Measurements from ENCODE around the gene DIS3. TPM values are rescaled to one million over a fixed set of nuclear protein-coding genes. Genes with fewer than 3 reads are reported as not detected.
A peak's percentile ranks its signal among the peaks of the same experiment; 100 is the strongest.

The DIS3 gene
- total RNA-seq, 1 donor from 2014 or later, result 42.1 TPM

- no peak overlapping the region for H2AFZ ChIP-seq (ENCODE audit: low read depth, low read length)
- H3K9me3 Mint-ChIP-seq (ENCODE audit: unreplicated experiment), result no peaks in the 10 kb centered on the region
- peaks cover 26% of the 10 kb centered on the region for H3K79me2 ChIP-seq (ENCODE audit: insufficient read depth, low read length)
- no peaks in the 10 kb centered on the region for H3K9me3 ChIP-seq (ENCODE audit: insufficient read depth, low read depth, low read length)
- no peaks in the 10 kb centered on the region for H3K27me3 ChIP-seq (ENCODE audit: insufficient read depth, low read length)
- H3K27ac ChIP-seq (ENCODE audit: low read depth, low read length), result no peak overlapping the region
- no peak overlapping the region for H3K27ac Mint-ChIP-seq (ENCODE audit: unreplicated experiment)
- no peak overlapping the region for H3K4me2 ChIP-seq (ENCODE audit: low read length)
- H3K4me3 ChIP-seq (ENCODE audit: insufficient read depth, low read depth, low read length), result no peak overlapping the region
- no peak overlapping the region for H3K9ac ChIP-seq (ENCODE audit: low read length)
- no peaks in the 10 kb centered on the region for H3K4me1 Mint-ChIP-seq (ENCODE audit: low read depth, unreplicated experiment)
- no peaks in the 10 kb centered on the region for H3K4me1 ChIP-seq (ENCODE audit: insufficient read depth, low read length)
- H3K36me3 ChIP-seq (ENCODE audit: insufficient read depth, low read length), result peaks cover 24% of the 10 kb centered on the region
- no peak overlapping the region for H3K4me3 Mint-ChIP-seq (ENCODE audit: unreplicated experiment)
- TF ChIP-seq CTCF (IDR thresholded peaks at IDR 0.05; ENCODE audit: insufficient read depth, low read depth, low read length) (no peak), EZH2 (IDR thresholded peaks at IDR 0.05; ENCODE audit: insufficient read depth, low read length) (no peak)
- no peaks in the 10 kb centered on the region for H3K27me3 Mint-ChIP-seq (ENCODE audit: low read depth, unreplicated experiment)
- peaks cover 3% of the 10 kb centered on the region for H4K20me1 ChIP-seq (ENCODE audit: insufficient read depth, low read length)
- FAIRE-seq (no peak), DNase-seq (ENCODE audit: low read depth) (no peak)
- H3K36me3 Mint-ChIP-seq (ENCODE audit: low read depth, unreplicated experiment), result peaks cover 9% of the 10 kb centered on the region
These were observed 44.7 kb downstream of the DIS3 start for GRCh38 chr13:72737033-72737432.

GRCh38 chr13:72728290-72728605 lies 53.5 kb downstream of the DIS3 start:
- Histone ChIP-seq H3K9ac (ENCODE audit: low read length) (peak overlapping the region; percentile 88), H3K4me3 (ENCODE audit: insufficient read depth, low read depth, low read length) (peak overlapping the region; percentile 88), H3K36me3 (ENCODE audit: insufficient read depth, low read length) (peaks cover 5% of the 10 kb centered on the region), H3K79me2 (ENCODE audit: insufficient read depth, low read length) (peaks cover 80% of the 10 kb centered on the region), H4K20me1 (ENCODE audit: insufficient read depth, low read length) (peaks cover 7% of the 10 kb centered on the region), H3K9me3 (ENCODE audit: insufficient read depth, low read depth, low read length) (no peaks in the 10 kb centered on the region), H3K4me2 (ENCODE audit: low read length) (peak overlapping the region; percentile 94), H3K27ac (ENCODE audit: low read depth, low read length) (peak overlapping the region; percentile 65), H3K27me3 (ENCODE audit: insufficient read depth, low read length) (no peaks in the 10 kb centered on the region), H2AFZ (ENCODE audit: low read depth, low read length) (peak overlapping the region; percentile 93), H3K4me1 (ENCODE audit: insufficient read depth, low read length) (peaks cover 3% of the 10 kb centered on the region)
- H3K27ac Mint-ChIP-seq (ENCODE audit: unreplicated experiment), result no peak overlapping the region
- no peaks in the 10 kb centered on the region for H3K36me3 Mint-ChIP-seq (ENCODE audit: low read depth, unreplicated experiment)
- H3K27me3 Mint-ChIP-seq (ENCODE audit: low read depth, unreplicated experiment), result no peaks in the 10 kb centered on the region
- TF ChIP-seq CTCF (IDR thresholded peaks at IDR 0.05; ENCODE audit: insufficient read depth, low read depth, low read length) (no peak), EZH2 (IDR thresholded peaks at IDR 0.05; ENCODE audit: insufficient read depth, low read length) (no peak)
- H3K9me3 Mint-ChIP-seq (ENCODE audit: unreplicated experiment), result no peaks in the 10 kb centered on the region
- peaks cover 9% of the 10 kb centered on the region for H3K4me1 Mint-ChIP-seq (ENCODE audit: low read depth, unreplicated experiment)
- H3K4me3 Mint-ChIP-seq (ENCODE audit: unreplicated experiment), result peak overlapping the region; percentile 98
- FAIRE-seq (no peak), DNase-seq (ENCODE audit: low read depth) (no peak)

- peak within 1 kb of the TSS; percentile 93 for H2AFZ ChIP-seq (ENCODE audit: low read depth, low read length)
- H3K4me3 Mint-ChIP-seq (ENCODE audit: unreplicated experiment), result peak within 1 kb of the TSS; percentile 98
- H3K4me1 ChIP-seq (ENCODE audit: insufficient read depth, low read length), result peaks cover 3% of the 10 kb centered on the region
- FAIRE-seq, result peak; percentile 99
- peak within 1 kb of the TSS; percentile 75 for H3K27ac ChIP-seq (ENCODE audit: low read depth, low read length)
- peaks cover 2% of the 10 kb centered on the region for H3K36me3 ChIP-seq (ENCODE audit: insufficient read depth, low read length)
- no peaks in the 10 kb centered on the region for H3K27me3 ChIP-seq (ENCODE audit: insufficient read depth, low read length)
- no peaks in the 10 kb centered on the region for H3K36me3 Mint-ChIP-seq (ENCODE audit: low read depth, unreplicated experiment)
- H3K9me3 ChIP-seq (ENCODE audit: insufficient read depth, low read depth, low read length), result no peaks in the 10 kb centered on the region
- no peaks in the 10 kb centered on the region for H3K27me3 Mint-ChIP-seq (ENCODE audit: low read depth, unreplicated experiment)
- peaks cover 9% of the 10 kb centered on the region for H3K4me1 Mint-ChIP-seq (ENCODE audit: low read depth, unreplicated experiment)
- peak within 1 kb of the TSS; percentile 88 for H3K4me3 ChIP-seq (ENCODE audit: insufficient read depth, low read depth, low read length)
- peak within 1 kb of the TSS; percentile 47 for H3K27ac Mint-ChIP-seq (ENCODE audit: unreplicated experiment)
- TF ChIP-seq EZH2 (IDR thresholded peaks at IDR 0.05; ENCODE audit: insufficient read depth, low read length), result no peak
- TF ChIP-seq CTCF (IDR thresholded peaks at IDR 0.05; ENCODE audit: insufficient read depth, low read depth, low read length), result no peak
- peak within 1 kb of the TSS; percentile 88 for H3K9ac ChIP-seq (ENCODE audit: low read length)
- peaks cover 82% of the 10 kb centered on the region for H3K79me2 ChIP-seq (ENCODE audit: insufficient read depth, low read length)
- H3K9me3 Mint-ChIP-seq (ENCODE audit: unreplicated experiment), result no peaks in the 10 kb centered on the region
- peaks cover 11% of the 10 kb centered on the region for H4K20me1 ChIP-seq (ENCODE audit: insufficient read depth, low read length)
- DNase-seq (ENCODE audit: low read depth), result peak; percentile 96
- H3K4me2 ChIP-seq (ENCODE audit: low read length), result peak within 1 kb of the TSS; percentile 94
These were observed 54.0 kb downstream of the DIS3 start, which contains the start of the genes BORA and MZT1 for GRCh38 chr13:72727417-72728289. Gene BORA, plus strand, starts transcription at chr13:72727923. Its CDS starts 1,018 bp downstream, at chr13:72728941. Gene MZT1, minus strand, starts transcription at chr13:72727629. Its CDS starts 27 bp downstream, at chr13:72727602.

Data from astrocyte (in vitro differentiated cells and primary cell).